Omental fat pad (tissue), 4 donors: ENCODE data around the gene PIGA. TPM values are rescaled to one million over a fixed set of nuclear protein-coding genes. Genes with fewer than 3 reads are reported as not detected.

Experiments used
- ATAC-seq: fragments of 150-250 bp; one replicate; pipeline ENCODE4 v1.9.1; 2016; ENCODE audit warnings: mild to moderate bottlenecking, moderate library complexity; ENCODE audit not compliant: low FRiP score
- DNase-seq: peaks from one replicate; pipeline ENCODE4 v3.0.0-alpha.2; 2019; ENCODE audit warnings: low spot score
- CTCF ChIP-seq, 3 donors: fragments of 450-650 bp; IDR thresholded peaks; one replicate each; pipeline ENCODE4 v1.5.1; 2016 to 2017; ENCODE audit warnings: antibody characterized with exemption in 3 of 3, mild to moderate bottlenecking in 3 of 3, moderate library complexity in 2 of 3
- total RNA-seq, 4 donors: library from RNA; depleted of rRNA; stranded (reverse); fragments of >200 nt; gene quantifications; one replicate each; pipeline ENCODE4 v1.1.0, GENCODE V29; 2016

The PIGA gene
- total RNA-seq, 4 donors from 2014 or later: 11.8 to 30.7 (median 15.7) TPM

DNA sequence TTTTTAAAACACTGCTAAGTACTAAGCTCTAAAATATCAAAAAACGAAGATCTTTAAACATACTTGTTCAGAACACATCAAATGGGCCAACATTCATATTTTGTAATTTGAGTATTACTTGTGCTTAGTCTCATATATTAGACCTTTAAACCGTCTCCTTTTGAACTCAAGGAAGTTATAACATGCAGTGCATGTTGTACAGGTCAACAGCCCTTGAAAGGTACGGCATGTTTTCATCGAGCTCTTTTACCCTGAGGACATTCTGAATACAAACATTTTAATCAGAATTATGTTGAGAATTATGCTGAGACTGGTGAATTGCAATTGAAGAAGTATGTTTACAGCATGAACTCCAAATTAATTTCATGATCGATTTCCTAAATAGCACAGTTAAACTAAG is 12.9 kb downstream of the PIGA start:
- no peak for TF ChIP-seq CTCF (IDR thresholded peaks at IDR 0.05)
- ATAC-seq (no peak), DNase-seq (no peak)

- no peak for TF ChIP-seq CTCF (IDR thresholded peaks at IDR 0.05)
- ATAC-seq (no peak), DNase-seq (no peak)
These were observed 13.3 kb downstream of the PIGA start for GRCh38 chrX:15322072-15322471.

GRCh38 chrX:15321447-15321846 is 13.9 kb downstream of the PIGA start:
- ATAC-seq (no peak), DNase-seq (no peak)
- TF ChIP-seq CTCF (IDR thresholded peaks at IDR 0.05): no peak

GRCh38 chrX:15320297-15320696 is 15.0 kb downstream of the PIGA start:
- no peak for TF ChIP-seq CTCF (IDR thresholded peaks at IDR 0.05)
- no peak for ATAC-seq
- no peak for DNase-seq

DNA sequence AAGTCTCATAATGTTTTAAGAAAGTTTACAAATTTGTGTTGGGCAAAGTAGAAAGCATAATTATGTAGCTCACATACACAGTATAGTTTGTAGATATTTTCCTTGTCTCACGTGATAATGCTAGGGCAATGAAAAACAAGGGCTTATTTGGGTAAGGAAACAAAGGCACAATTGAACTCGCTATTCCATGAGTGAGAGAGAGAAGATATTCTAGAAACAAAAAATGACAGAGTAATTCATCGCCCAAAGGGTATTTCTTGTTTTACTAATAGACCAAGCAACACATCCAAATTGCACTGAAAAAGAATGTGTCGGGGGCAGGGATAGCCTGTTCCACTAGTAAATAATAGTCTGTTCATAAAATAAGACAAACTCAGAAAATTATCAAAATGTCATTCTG is 16.2 kb downstream of the PIGA start:
- TF ChIP-seq CTCF (IDR thresholded peaks at IDR 0.05): no peak
- DNase-seq: no peak
- ATAC-seq: no peak

- no peak for ATAC-seq
- no peak for TF ChIP-seq CTCF (IDR thresholded peaks at IDR 0.05)
- DNase-seq: no peak
These were observed 19.8 kb downstream of the PIGA start, which contains the start of gene ASB11 for GRCh38 chrX:15315509-15315908. Gene ASB11, minus strand, starts transcription at chrX:15315640. Its CDS starts 35 bp downstream, at chrX:15315605.

DNA sequence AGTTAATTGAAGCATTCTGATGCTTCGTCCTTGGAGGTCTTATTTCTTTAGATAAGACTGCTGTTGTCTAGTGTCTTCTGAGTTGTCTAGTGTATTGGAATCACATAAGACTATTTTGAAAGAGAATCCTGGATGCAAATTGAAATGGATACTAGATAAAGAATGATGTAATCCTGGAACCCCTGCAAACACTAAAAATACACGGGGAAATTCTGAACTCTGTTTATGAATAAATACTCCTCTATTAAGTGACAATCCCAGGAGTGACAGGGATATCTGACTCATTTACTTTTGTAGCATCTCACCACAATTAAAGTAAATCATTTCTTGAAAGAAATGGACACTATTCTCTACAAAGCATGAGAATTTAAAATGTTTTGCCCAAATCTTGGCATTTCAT is 20.9 kb downstream of the PIGA start:
- no peak for TF ChIP-seq CTCF (IDR thresholded peaks at IDR 0.05)
- no peak for DNase-seq
- ATAC-seq: no peak
